Body of pancreas (tissue), 4 donors: ENCODE measurements around the gene ITGA1. TPM values are rescaled to one million over a fixed set of nuclear protein-coding genes. Genes with fewer than 3 reads are reported as not detected.
"Not testable (repeated sequence)": the region's sequence is repeated elsewhere in the genome, so short reads cannot be mapped to it uniquely, and the experiment has no call there.

Experiments used
- ATAC-seq: fragments of 150-250 bp; one replicate; pipeline ENCODE4 v1.9.1; 2016
- DNase-seq, 4 donors: peaks; one replicate each; pipeline ENCODE4 v3.0.0-alpha.2; 2019
- H3K27ac ChIP-seq, 4 donors: fragments of 200-600 bp; sonication (generic); 1 replicate in 3 of 4; 2 replicates in 1 of 4; pipeline versions ENCODE4 v1.5.1 to v1.6.1; 2016 to 2019; ENCODE audit warnings: mild to moderate bottlenecking in 1 of 4, mixed read lengths in 1 of 4, moderate library complexity in 1 of 4
- H3K27me3 ChIP-seq, 2 donors: fragments of 200-600 bp; sonication (generic); one replicate each; pipeline ENCODE4 v1.6.0; 2016; ENCODE audit warnings: mild to moderate bottlenecking in 1 of 2
- H3K36me3 ChIP-seq, 2 donors: fragments of 200-600 bp; sonication (generic); replicated peaks in 1 of 2; 2 replicates each; pipeline ENCODE4 v1.5.1; 2016; ENCODE audit warnings: low read depth in 2 of 2; ENCODE audit not compliant: insufficient read depth in 1 of 2
- H3K4me1 ChIP-seq: fragments of 200-600 bp; sonication (generic); one replicate; pipeline ENCODE4 v1.6.0; 2016
- H3K4me3 ChIP-seq, 2 donors: fragments of 200-600 bp; sonication (generic); 1 replicate in 1 of 2; 2 replicates in 1 of 2; pipeline ENCODE4 v1.5.1; 2016 to 2019
- H3K9me3 ChIP-seq, 3 donors: fragments of 200-600 bp; sonication (generic); 1 replicate in 2 of 3; 2 replicates in 1 of 3; pipeline ENCODE4 v1.5.1; 2016
- CTCF ChIP-seq, 7 experiments: fragments of 450-650 bp in 4 of 7; fragments of 200-600 bp in 3 of 7; sonication (generic) in 3 of 7; IDR thresholded peaks; one replicate each; pipeline ENCODE4 v1.5.1; 2016 to 2019; ENCODE audit warnings: antibody characterized with exemption in 7 of 7
- POLR2A ChIP-seq, 3 donors: fragments of 450-650 bp; IDR thresholded peaks; one replicate each; pipeline ENCODE4 v1.6.1; 2016; ENCODE audit warnings: antibody characterized with exemption in 3 of 3, mild to moderate bottlenecking in 2 of 3
- WGBS, 2 donors: methylation state at CpG; one replicate each; pipeline ENCODE4 v1.1.5; 2017; 5-methylcytosine and 5-hydroxymethylcytosine counted together
- intact Hi-C: fragments of 100-400 bp; cut with DNase I; formaldehyde crosslinking; loops from one replicate; pipeline ENCODE4 v1.15.1; 2023
- total RNA-seq, 2 donors: library from RNA; depleted of rRNA; stranded (reverse); fragments of >200 nt; gene quantifications; one replicate each; pipeline ENCODE4 v1.1.0, GENCODE V29; 2016

Gene ITGA1
- total RNA-seq, 2 donors from 2014 or later = 6.9 to 11.2 TPM

- no peaks in the 10 kb centered on the region for H3K4me1 ChIP-seq
- H3K4me3 ChIP-seq = no peak overlapping the region
- DNase-seq = no peak
- no peaks in the 10 kb centered on the region for H3K9me3 ChIP-seq
- H3K36me3 ChIP-seq = no peaks in the 10 kb centered on the region
- no peak for TF ChIP-seq CTCF (IDR thresholded peaks at IDR 0.05)
- TF ChIP-seq POLR2A (IDR thresholded peaks at IDR 0.05) = no peak
- ATAC-seq = no peak
- H3K27me3 ChIP-seq = no peaks in the 10 kb centered on the region
- WGBS, 2 donors = 60 to 78% methylated on average over 4 of the region's 4 CpGs
- H3K27ac ChIP-seq = no peak overlapping the region
- intact Hi-C loops = no loop called here
These were observed 26.8 kb downstream of the ITGA1 start for GRCh38 chr5:52814352-52815148.

- DNase-seq (no peak), ATAC-seq (no peak)
- 57 to 66% methylated on average over 1 of the region's 1 CpG for WGBS, 2 donors
- no peak overlapping the region for H3K27ac ChIP-seq
- H3K27me3 ChIP-seq = no peaks in the 10 kb centered on the region
- H3K9me3 ChIP-seq = no peaks in the 10 kb centered on the region
- H3K36me3 ChIP-seq = no peaks in the 10 kb centered on the region
- H3K4me1 ChIP-seq = no peaks in the 10 kb centered on the region
- TF ChIP-seq POLR2A (IDR thresholded peaks at IDR 0.05) (no peak), CTCF (IDR thresholded peaks at IDR 0.05) (no peak)
- no peak overlapping the region for H3K4me3 ChIP-seq
- intact Hi-C loops = no loop called here
These were observed 30.1 kb downstream of the ITGA1 start for GRCh38 chr5:52817818-52818217.

- ATAC-seq = no peak
- Histone ChIP-seq H3K27ac (no peak overlapping the region), H3K4me1 (peaks cover 2% of the 10 kb centered on the region), H3K36me3 (no peaks in the 10 kb centered on the region), H3K4me3 (no peak overlapping the region), H3K9me3 (no peaks in the 10 kb centered on the region), H3K27me3 (no peaks in the 10 kb centered on the region)
- no peak for TF ChIP-seq POLR2A (IDR thresholded peaks at IDR 0.05)
- no peak for TF ChIP-seq CTCF (IDR thresholded peaks at IDR 0.05)
- intact Hi-C loops = no loop called here
- no peak for DNase-seq
- WGBS, 2 donors = 96 to 97% methylated on average over 1 of the region's 1 CpG
These were observed 30.6 kb downstream of the ITGA1 start for GRCh38 chr5:52818360-52818759.

DNA sequence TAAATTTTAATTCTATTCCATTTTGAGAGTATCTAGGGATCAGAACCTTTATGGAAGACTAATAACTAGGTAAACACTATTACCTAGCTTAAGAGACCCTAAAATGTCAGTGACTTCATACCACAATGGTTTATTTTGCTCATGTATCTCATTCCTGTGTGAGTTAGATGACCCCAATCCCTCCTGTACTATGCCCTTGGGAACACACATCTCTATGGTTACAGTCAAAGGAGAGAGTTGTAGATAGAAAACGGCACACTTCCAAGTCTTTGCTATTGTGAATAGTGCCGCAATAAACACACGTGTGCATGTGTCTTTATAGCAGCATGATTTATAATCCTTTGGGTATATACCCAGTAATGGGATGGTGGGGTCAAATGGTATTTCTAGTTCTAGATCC is 31.1 kb downstream of the ITGA1 start:
- ATAC-seq, DNase-seq, H3K27me3 ChIP-seq, H3K36me3 ChIP-seq, H3K4me1 ChIP-seq, H3K4me3 ChIP-seq, intact Hi-C loops, H3K27ac ChIP-seq, H3K9me3 ChIP-seq: not testable (repeated sequence)
- WGBS, 2 donors = 82 to 83% methylated on average over 3 of the region's 3 CpGs

GRCh38 chr5:52821901-52822300 is 34.2 kb downstream of the ITGA1 start:
- WGBS, 2 donors = 50 to 60% methylated on average over 1 of the region's 1 CpG
- Histone ChIP-seq H3K36me3 (no peaks in the 10 kb centered on the region), H3K9me3 (no peaks in the 10 kb centered on the region), H3K27me3 (no peaks in the 10 kb centered on the region), H3K27ac (no peak overlapping the region), H3K4me1 (peaks cover 5% of the 10 kb centered on the region), H3K4me3 (no peak overlapping the region)
- ATAC-seq (no peak), DNase-seq (no peak)
- intact Hi-C loops = no loop called here
- TF ChIP-seq CTCF (IDR thresholded peaks at IDR 0.05) (no peak), POLR2A (IDR thresholded peaks at IDR 0.05) (no peak)
